ENCODE results near the gene PIGO. TPM values are rescaled to one million over a fixed set of nuclear protein-coding genes. Genes with fewer than 3 reads are reported as not detected.

Gene PIGO
- total RNA-seq, 4 donors from 2014 or later, result 14.9 to 30.5 (median 27.0) TPM

DNA sequence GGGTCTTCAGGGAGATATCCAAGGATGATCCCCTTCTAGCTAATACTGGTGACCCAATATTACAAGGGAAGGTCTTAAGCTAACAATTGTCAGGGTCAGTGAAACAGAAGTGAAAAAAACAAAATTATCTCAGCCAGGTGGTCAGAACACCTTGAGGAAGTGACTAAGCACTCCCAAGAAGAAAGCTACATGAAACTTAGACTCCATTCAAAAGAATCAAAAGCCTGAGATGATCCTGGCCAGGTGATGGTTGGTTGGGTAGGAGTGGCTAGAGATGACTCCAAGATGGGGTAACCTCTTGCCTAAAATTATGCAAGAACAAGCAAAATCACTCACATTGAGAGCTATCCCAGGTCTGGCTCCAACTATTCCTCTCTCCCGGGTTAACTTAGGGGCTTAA lies 29.3 kb downstream of the PIGO start:
- TF ChIP-seq, protein P1, sequence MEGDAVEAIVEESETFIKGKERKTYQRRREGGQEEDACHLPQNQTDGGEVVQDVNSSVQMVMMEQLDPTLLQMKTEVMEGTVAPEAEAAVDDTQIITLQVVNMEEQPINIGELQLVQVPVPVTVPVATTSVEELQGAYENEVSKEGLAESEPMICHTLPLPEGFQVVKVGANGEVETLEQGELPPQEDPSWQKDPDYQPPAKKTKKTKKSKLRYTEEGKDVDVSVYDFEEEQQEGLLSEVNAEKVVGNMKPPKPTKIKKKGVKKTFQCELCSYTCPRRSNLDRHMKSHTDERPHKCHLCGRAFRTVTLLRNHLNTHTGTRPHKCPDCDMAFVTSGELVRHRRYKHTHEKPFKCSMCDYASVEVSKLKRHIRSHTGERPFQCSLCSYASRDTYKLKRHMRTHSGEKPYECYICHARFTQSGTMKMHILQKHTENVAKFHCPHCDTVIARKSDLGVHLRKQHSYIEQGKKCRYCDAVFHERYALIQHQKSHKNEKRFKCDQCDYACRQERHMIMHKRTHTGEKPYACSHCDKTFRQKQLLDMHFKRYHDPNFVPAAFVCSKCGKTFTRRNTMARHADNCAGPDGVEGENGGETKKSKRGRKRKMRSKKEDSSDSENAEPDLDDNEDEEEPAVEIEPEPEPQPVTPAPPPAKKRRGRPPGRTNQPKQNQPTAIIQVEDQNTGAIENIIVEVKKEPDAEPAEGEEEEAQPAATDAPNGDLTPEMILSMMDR (IDR thresholded peaks at IDR 0.05), result no peak
- TF ChIP-seq POLR2A (IDR thresholded peaks at IDR 0.05), result no peak
- no peaks in the 10 kb centered on the region for H3K27me3 ChIP-seq
- no peak overlapping the region for H3K27ac ChIP-seq
- H3K9me3 ChIP-seq, result no peaks in the 10 kb centered on the region
- peaks cover 4 to 32% (median 14%) of the 10 kb centered on the region in 4 donors for H3K4me1 ChIP-seq
- H3K36me3 ChIP-seq, result peaks cover 0 to 64% (median 6%) of the 10 kb centered on the region in 3 donors
- no peak for DNase-seq
- H3K4me3 ChIP-seq, result no peak overlapping the region

GRCh38 chr9:35060548-35061207 lies 35.7 kb downstream of the PIGO start:
- peak in 1 of 3 donors; percentile 46 for DNase-seq
- H3K27ac ChIP-seq, result no peak overlapping the region
- no peaks in the 10 kb centered on the region for H3K27me3 ChIP-seq
- H3K4me1 ChIP-seq, result no peaks in the 10 kb centered on the region
- no peak overlapping the region for H3K4me3 ChIP-seq
- H3K9me3 ChIP-seq, result no peaks in the 10 kb centered on the region
- TF ChIP-seq, protein P1 (IDR thresholded peaks at IDR 0.05), result no peak
- no peak for TF ChIP-seq POLR2A (IDR thresholded peaks at IDR 0.05)
- H3K36me3 ChIP-seq, result peaks cover 0 to 100% (median 8%) of the 10 kb centered on the region in 3 donors

GRCh38 chr9:35059438-35059837 lies 37.0 kb downstream of the PIGO start:
- no peak overlapping the region for H3K27ac ChIP-seq
- no peaks in the 10 kb centered on the region for H3K4me1 ChIP-seq
- no peaks in the 10 kb centered on the region for H3K27me3 ChIP-seq
- H3K36me3 ChIP-seq, result peaks cover 0 to 100% (median 8%) of the 10 kb centered on the region in 3 donors
- TF ChIP-seq, protein P1 (IDR thresholded peaks at IDR 0.05), result no peak
- no peak for TF ChIP-seq POLR2A (IDR thresholded peaks at IDR 0.05)
- no peaks in the 10 kb centered on the region for H3K9me3 ChIP-seq
- no peak for DNase-seq
- no peak overlapping the region for H3K4me3 ChIP-seq

GRCh38 chr9:35057271-35057620 lies 39.1 kb downstream of the PIGO start:
- peaks cover 0 to 99% (median 7%) of the 10 kb centered on the region in 3 donors for H3K36me3 ChIP-seq
- DNase-seq, result no peak
- H3K4me3 ChIP-seq, result no peak overlapping the region

DNA sequence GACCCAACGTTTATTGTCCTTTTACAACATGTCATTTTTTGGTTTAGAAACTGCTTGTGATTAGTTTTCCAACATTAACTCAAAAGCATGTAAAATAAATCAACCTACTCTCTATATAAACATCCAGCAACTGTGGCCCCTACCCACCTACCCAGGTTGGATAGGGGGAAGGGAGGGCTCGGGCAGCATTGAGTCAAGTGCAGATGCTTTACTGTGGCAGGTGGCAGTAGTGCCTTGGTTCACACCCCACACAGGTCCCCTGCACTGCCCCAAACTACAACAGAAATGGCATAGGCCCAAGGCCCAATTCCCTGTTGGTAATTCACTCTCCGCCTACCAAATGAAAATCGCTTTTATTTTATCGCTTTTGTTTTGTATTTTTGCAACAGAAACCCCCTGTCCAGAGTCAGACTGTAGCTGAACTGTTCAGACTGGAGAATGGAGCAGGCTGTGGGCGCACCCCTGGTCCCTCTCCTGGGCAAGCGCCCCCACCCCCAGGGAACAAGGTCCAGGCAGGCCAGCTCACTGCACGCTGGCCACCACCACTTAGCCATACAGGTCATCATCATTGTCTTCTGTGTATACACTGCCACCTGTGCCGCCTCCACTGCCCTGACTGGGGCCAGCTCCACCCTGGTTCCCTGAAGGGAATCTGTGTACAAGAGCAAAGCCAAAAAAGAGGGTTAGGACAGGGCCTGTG lies 39.7 kb downstream of the PIGO start:
- Histone ChIP-seq H3K27ac (no peak overlapping the region), H3K9me3 (no peaks in the 10 kb centered on the region), H3K4me3 (no peak overlapping the region), H3K27me3 (no peaks in the 10 kb centered on the region), H3K4me1 (no peaks in the 10 kb centered on the region), H3K36me3 (peaks cover 0 to 99% (median 4%) of the 10 kb centered on the region in 3 donors)
- TF ChIP-seq, protein P1 (IDR thresholded peaks at IDR 0.05), result no peak
- TF ChIP-seq POLR2A (IDR thresholded peaks at IDR 0.05), result no peak
- no peak for DNase-seq

More at GRCh38 chr9:35057271-35057620, 39.1 kb downstream of the PIGO start:
- TF ChIP-seq, protein P1 (IDR thresholded peaks at IDR 0.05), result no peak
- no peak for TF ChIP-seq POLR2A (IDR thresholded peaks at IDR 0.05)
- no peaks in the 10 kb centered on the region for H3K9me3 ChIP-seq
- H3K27me3 ChIP-seq, result no peaks in the 10 kb centered on the region
- no peaks in the 10 kb centered on the region for H3K4me1 ChIP-seq
- H3K27ac ChIP-seq, result no peak overlapping the region
